OCI-LY7 (cell line): ENCODE results near the gene SPG7. TPM values are rescaled to one million over a fixed set of nuclear protein-coding genes. Genes with fewer than 3 reads are reported as not detected.

Source experiments
- BruUV-seq: library from RNA; stranded (reverse); fragments of 400-500 nt; replicated peaks from 2 replicates; lab custom pipeline; 2021; lab: Mats Ljungman, UMichigan
- CTCF ChIA-PET: fragments of 300-600 bp; sonication (Branson Sonifier 250); formaldehyde crosslinking; loops from one replicate; lab custom pipeline; 2022; ENCODE audit warnings: antibody characterized with exemption; ENCODE audit not compliant: unreplicated experiment; lab: Charles Lee
- POLR2A ChIA-PET: fragments of 300-600 bp; sonication (Branson Sonifier 250); formaldehyde crosslinking; loops from one replicate; lab custom pipeline; 2022; ENCODE audit warnings: antibody characterized with exemption; lab: Charles Lee
- DNase-seq: peaks from one replicate; pipeline ENCODE4 v3.0.0-alpha.2; 2015; ENCODE audit warnings: low spot score
- H2AFZ ChIP-seq: fragments of 200-600 bp; sonication (generic), shearing (Covaris generic); 2 replicates; pipeline ENCODE4 v1.6.1; 2014; ENCODE audit warnings: mild to moderate bottlenecking, antibody characterized with exemption, low read length, moderate library complexity
- H3K27ac ChIP-seq: fragments of 200-600 bp; sonication (generic); 2 replicates; pipeline ENCODE4 v1.5.1; 2014; ENCODE audit warnings: mixed run types, low read depth, mild to moderate bottlenecking, moderate library complexity, low read length, inconsistent platforms; ENCODE audit not compliant: poor library complexity, severe bottlenecking
- H3K36me3 ChIP-seq: fragments of 200-600 bp; sonication (generic); 2 replicates; pipeline ENCODE4 v1.6.1; 2014; ENCODE audit warnings: mild to moderate bottlenecking, antibody characterized with exemption, low read length, moderate library complexity, mixed read lengths; ENCODE audit not compliant: insufficient read depth
- H3K4me1 ChIP-seq: fragments of 200-600 bp; sonication (generic); 2 replicates; pipeline ENCODE4 v1.5.1; 2014; ENCODE audit warnings: mild to moderate bottlenecking, low read length; ENCODE audit not compliant: insufficient read depth, poor library complexity, severe bottlenecking
- H3K4me2 ChIP-seq: fragments of 200-600 bp; sonication (generic); 2 replicates; pipeline ENCODE4 v1.6.1; 2014; ENCODE audit warnings: mild to moderate bottlenecking, low read length
- H3K4me3 ChIP-seq: fragments of 200-600 bp; sonication (generic); 2 replicates; pipeline ENCODE4 v1.5.1; 2014; ENCODE audit warnings: mild to moderate bottlenecking, low read depth, low read length; ENCODE audit not compliant: poor library complexity, severe bottlenecking
- H3K79me2 ChIP-seq: fragments of 200-600 bp; sonication (generic); 2 replicates; pipeline ENCODE4 v1.6.1; 2016; ENCODE audit warnings: low read depth, mild to moderate bottlenecking, low read length, moderate library complexity, mixed read lengths; ENCODE audit not compliant: insufficient read depth
- H3K9me2 ChIP-seq: fragments of 200-600 bp; sonication (generic); 2 replicates; pipeline ENCODE4 v1.6.1; 2016; ENCODE audit warnings: mild to moderate bottlenecking, low read length, mixed read lengths; ENCODE audit not compliant: insufficient read depth
- H3K9me3 ChIP-seq: fragments of 200-600 bp; sonication (generic); 2 replicates; pipeline ENCODE4 v1.6.1; 2014; ENCODE audit warnings: mild to moderate bottlenecking, mixed run types, low read length, mixed read lengths
- H4K20me1 ChIP-seq: fragments of 200-600 bp; sonication (generic); 2 replicates; pipeline ENCODE4 v1.6.1; 2014; ENCODE audit warnings: mild to moderate bottlenecking, antibody characterized with exemption, low read length, moderate library complexity, mixed read lengths; ENCODE audit not compliant: insufficient read depth
- EZH2phosphoT487 ChIP-seq: fragments of 200-600 bp; sonication (generic); IDR thresholded peaks from 2 replicates; pipeline ENCODE4 v1.6.1; 2018; ENCODE audit warnings: low read depth, borderline replicate concordance, mild to moderate bottlenecking, mixed run types, antibody characterized with exemption, low read length, moderate library complexity, mixed read lengths
- intact Hi-C: fragments of 100-400 bp; cut with micrococcal nuclease; formaldehyde crosslinking; loops from one replicate; pipeline ENCODE4 v1.10.0; 2022; ENCODE audit not compliant: unreplicated experiment
- total RNA-seq, 2 experiments: library from RNA; depleted of rRNA in 1 of 2; stranded (reverse); fragments of >200 nt in 1 of 2; shearing (Covaris generic) in 1 of 2; gene quantifications; 2 replicates each; pipeline ENCODE4 v1.2.3, GENCODE V29; 2014 to 2022
- TF ChIP-seq, protein P1 (sequence below): fragments of 200-600 bp; sonication (generic); conservative IDR thresholded peaks from 2 replicates; pipeline ENCODE4 v1.5.1; 2014; ENCODE audit warnings: mild to moderate bottlenecking, antibody characterized with exemption, low read length, moderate library complexity, mixed read lengths

Gene SPG7
- total RNA-seq, 2 experiments from 2014 or later = 92.7 to 121 TPM

DNA sequence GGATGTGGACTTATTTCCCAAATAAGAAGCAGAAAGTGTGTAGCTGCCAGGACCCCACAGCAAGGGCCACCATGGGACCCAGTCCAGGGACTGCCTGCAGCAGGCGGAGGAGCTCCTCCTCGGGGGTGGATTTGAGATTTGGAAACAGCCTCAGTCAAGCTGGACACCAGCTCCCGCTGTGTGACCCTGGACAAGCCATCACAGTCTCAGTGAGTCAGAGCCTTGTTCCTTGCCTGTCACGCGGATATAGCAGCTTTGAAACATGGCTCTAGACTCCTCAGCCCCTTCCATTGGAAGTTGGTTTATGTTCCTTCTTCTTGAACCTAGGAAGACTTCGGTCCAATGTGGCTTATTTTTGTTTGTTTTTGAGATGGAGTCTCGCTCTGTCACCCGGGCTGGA, 92.8 kb downstream of the SPG7 start:
- Histone ChIP-seq H3K4me1 (no peaks in the 10 kb centered on the region), H3K36me3 (no peaks in the 10 kb centered on the region), H3K9me3 (no peaks in the 10 kb centered on the region), H3K9me2 (no peaks in the 10 kb centered on the region), H3K4me3 (no peak overlapping the region), H3K79me2 (no peaks in the 10 kb centered on the region), H2AFZ (no peak overlapping the region), H3K4me2 (no peak overlapping the region), H4K20me1 (no peaks in the 10 kb centered on the region), H3K27ac (no peak overlapping the region)
- ChIA-PET CTCF (no interaction called here), POLR2A (interaction anchor here (0.8 kb wide), 1 partner anchor 487 kb away, joined by 4 read pairs; no protein-coding TSS in a partner anchor)
- no TSS peak for BruUV-seq
- intact Hi-C loops = no loop called here
- TF ChIP-seq, protein P1, sequence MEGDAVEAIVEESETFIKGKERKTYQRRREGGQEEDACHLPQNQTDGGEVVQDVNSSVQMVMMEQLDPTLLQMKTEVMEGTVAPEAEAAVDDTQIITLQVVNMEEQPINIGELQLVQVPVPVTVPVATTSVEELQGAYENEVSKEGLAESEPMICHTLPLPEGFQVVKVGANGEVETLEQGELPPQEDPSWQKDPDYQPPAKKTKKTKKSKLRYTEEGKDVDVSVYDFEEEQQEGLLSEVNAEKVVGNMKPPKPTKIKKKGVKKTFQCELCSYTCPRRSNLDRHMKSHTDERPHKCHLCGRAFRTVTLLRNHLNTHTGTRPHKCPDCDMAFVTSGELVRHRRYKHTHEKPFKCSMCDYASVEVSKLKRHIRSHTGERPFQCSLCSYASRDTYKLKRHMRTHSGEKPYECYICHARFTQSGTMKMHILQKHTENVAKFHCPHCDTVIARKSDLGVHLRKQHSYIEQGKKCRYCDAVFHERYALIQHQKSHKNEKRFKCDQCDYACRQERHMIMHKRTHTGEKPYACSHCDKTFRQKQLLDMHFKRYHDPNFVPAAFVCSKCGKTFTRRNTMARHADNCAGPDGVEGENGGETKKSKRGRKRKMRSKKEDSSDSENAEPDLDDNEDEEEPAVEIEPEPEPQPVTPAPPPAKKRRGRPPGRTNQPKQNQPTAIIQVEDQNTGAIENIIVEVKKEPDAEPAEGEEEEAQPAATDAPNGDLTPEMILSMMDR = no peak
- TF ChIP-seq EZH2phosphoT487 = no peak
- DNase-seq = no peak

DNA sequence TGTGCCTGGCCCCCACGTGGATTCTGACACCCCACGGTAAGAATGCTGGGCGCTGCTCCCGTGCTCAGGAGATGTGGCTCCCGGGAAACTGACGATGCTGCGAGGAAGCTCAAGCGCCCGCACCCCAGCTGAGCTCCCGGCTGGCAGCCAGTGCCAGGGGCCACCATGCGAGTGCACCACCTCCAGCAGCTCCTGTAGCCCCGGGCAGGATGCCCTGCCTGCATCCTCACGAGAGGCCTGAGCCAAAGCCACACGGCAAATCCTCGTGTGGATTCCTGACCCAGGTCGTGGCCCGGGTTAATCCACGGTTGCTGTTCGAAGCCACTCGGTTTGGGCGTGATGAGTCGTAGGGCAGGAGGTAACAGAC, 93.7 kb downstream of the SPG7 start:
- POLR2A ChIA-PET = no interaction called here
- intact Hi-C loops = no loop called here
- no peak overlapping the region for H2AFZ ChIP-seq

More for the DNA sequence above, 93.7 kb downstream of the SPG7 start:
- Histone ChIP-seq H3K79me2 (no peaks in the 10 kb centered on the region), H3K36me3 (no peaks in the 10 kb centered on the region), H3K4me1 (no peaks in the 10 kb centered on the region), H4K20me1 (no peaks in the 10 kb centered on the region), H3K27ac (no peak overlapping the region), H3K4me3 (no peak overlapping the region), H3K9me2 (no peaks in the 10 kb centered on the region), H3K9me3 (no peaks in the 10 kb centered on the region), H3K4me2 (no peak overlapping the region)
- no peak for DNase-seq
- TF ChIP-seq EZH2phosphoT487 = no peak
- TF ChIP-seq, protein P1 = no peak
- CTCF ChIA-PET = no interaction called here
- BruUV-seq = no TSS peak
